A549 (cell line): Measurements from ENCODE around the gene CEP97.

Source experiments
- ELK1 ChIP-seq: fragments of 150-350 bp; IDR thresholded peaks from 2 replicates; pipeline ENCODE4 v1.6.1; 2014; ENCODE audit warnings: low read depth, mild to moderate bottlenecking, low read length
- HEYL ChIP-seq: fragments of 250-450 bp; sonication (Bioruptor Pico); IDR thresholded peaks from 2 replicates; pipeline ENCODE4 v1.8.0; 2021; ENCODE audit warnings: mild to moderate bottlenecking, moderate library complexity
- KDM1A ChIP-seq: fragments of 200-600 bp; sonication (generic); IDR thresholded peaks from 2 replicates; pipeline ENCODE4 v1.6.1; 2016; ENCODE audit warnings: low read depth, mild to moderate bottlenecking
- POLR2A ChIP-seq: IDR thresholded peaks from 2 replicates; pipeline ENCODE4 v1.6.1; 2012; ENCODE audit warnings: mild to moderate bottlenecking, low read length
- POLR2AphosphoS2 ChIP-seq: conservative IDR thresholded peaks from 2 replicates; pipeline ENCODE4 v1.6.1; 2012; ENCODE audit warnings: low read length, improper control_type of control experiment, inconsistent platforms
- TF ChIP-seq, protein P1 (sequence below): fragments of >200 bp; sonication (Bioruptor Twin); formaldehyde crosslinking; IDR thresholded peaks from 3 replicates; pipeline ENCODE4 v1.5.1; 2016

GRCh38 chr3:101735833-101736232 lies 11.4 kb downstream of the CEP97 start:
- TF ChIP-seq KDM1A, result no peak
- TF ChIP-seq, protein P1, sequence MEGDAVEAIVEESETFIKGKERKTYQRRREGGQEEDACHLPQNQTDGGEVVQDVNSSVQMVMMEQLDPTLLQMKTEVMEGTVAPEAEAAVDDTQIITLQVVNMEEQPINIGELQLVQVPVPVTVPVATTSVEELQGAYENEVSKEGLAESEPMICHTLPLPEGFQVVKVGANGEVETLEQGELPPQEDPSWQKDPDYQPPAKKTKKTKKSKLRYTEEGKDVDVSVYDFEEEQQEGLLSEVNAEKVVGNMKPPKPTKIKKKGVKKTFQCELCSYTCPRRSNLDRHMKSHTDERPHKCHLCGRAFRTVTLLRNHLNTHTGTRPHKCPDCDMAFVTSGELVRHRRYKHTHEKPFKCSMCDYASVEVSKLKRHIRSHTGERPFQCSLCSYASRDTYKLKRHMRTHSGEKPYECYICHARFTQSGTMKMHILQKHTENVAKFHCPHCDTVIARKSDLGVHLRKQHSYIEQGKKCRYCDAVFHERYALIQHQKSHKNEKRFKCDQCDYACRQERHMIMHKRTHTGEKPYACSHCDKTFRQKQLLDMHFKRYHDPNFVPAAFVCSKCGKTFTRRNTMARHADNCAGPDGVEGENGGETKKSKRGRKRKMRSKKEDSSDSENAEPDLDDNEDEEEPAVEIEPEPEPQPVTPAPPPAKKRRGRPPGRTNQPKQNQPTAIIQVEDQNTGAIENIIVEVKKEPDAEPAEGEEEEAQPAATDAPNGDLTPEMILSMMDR, result no peak
- no peak for TF ChIP-seq ELK1
- no peak for TF ChIP-seq POLR2A
- no peak for TF ChIP-seq POLR2AphosphoS2
- no peak for TF ChIP-seq HEYL (CRISPR knock-in tag)
